SK-N-DZ (cell line): ENCODE results near the gene HORMAD2. TPM values are rescaled to one million over a fixed set of nuclear protein-coding genes. Genes with fewer than 3 reads are reported as not detected.

Experiments used
- DNase-seq: peaks from one replicate; pipeline ENCODE4 v3.0.0-alpha.2; 2015; ENCODE audit warnings: low spot score
- polyA plus RNA-seq, 2 experiments: library from polyadenylated mRNA; depleted of rRNA; stranded (reverse); fragments of >200 nt; gene quantifications; 2 replicates each; pipeline ENCODE4 v1.2.3, GENCODE V29; 2014

HORMAD2 gene, protein sequence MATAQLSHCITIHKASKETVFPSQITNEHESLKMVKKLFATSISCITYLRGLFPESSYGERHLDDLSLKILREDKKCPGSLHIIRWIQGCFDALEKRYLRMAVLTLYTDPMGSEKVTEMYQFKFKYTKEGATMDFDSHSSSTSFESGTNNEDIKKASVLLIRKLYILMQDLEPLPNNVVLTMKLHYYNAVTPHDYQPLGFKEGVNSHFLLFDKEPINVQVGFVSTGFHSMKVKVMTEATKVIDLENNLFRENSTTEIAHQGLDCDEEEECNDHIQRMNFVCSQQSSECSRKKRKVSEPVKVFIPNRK
- polyA plus RNA-seq (2014; cell fraction: cytosol; rRNA removed), result not detected in 2 replicates
- polyA plus RNA-seq (2014; cell fraction: nucleus; rRNA removed), result not detected in 2 replicates

DNA sequence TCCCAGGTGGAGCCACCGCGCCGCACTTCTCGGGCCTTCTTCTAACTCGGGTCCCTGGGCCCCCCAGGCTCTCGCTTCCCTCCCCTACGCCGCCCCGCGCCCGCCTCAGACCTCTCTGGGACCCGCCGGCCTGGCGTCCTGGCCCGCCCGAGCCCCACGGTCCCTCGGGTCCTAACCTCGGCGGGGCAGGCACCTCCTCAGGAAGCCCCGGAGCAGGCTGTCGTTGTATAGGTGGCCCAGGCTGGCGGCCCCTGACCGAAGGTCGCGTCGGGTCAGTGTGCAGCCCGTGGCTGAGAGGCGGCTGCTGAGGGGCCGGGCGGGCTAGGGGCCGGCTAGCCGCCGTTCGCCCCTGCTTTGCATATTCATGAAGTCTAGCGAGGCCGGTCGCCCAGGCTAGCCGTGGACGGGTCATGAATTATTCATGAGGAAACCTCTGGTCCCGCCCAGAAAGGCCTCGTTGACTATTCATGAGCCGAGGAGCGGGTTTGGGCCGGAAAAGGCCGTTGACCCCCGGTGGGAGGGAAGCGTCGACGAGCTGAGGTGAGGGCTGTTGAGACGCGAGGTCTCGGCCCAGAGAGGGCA lies at the start of gene HORMAD2:
HORMAD2 (plus strand) TSS at position 513 of the 582 bp plus-strand sequence. CDS start 13,489 bp downstream, outside the sequence.
- DNase-seq, result no peak

DNA sequence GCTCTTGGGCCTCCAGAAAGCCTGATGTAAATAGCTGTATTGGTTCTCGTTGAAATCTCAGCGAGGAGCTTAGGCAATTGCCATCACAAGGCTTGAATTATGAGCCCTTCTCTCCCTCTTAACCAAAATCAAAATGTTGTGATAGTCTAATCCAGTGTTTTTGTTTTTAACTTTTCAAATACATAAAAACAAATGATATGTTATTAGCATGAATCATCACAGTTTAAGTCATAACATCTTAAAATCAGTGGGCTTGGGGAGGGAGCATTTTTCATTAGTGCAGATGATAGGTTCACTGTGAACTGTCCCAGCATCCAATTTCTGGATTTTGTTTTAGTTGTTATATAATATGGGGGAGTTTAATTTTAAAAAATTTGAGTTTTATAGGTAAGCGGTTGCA lies 48.9 kb upstream of the HORMAD2 start:
- DNase-seq, result no peak

DNA sequence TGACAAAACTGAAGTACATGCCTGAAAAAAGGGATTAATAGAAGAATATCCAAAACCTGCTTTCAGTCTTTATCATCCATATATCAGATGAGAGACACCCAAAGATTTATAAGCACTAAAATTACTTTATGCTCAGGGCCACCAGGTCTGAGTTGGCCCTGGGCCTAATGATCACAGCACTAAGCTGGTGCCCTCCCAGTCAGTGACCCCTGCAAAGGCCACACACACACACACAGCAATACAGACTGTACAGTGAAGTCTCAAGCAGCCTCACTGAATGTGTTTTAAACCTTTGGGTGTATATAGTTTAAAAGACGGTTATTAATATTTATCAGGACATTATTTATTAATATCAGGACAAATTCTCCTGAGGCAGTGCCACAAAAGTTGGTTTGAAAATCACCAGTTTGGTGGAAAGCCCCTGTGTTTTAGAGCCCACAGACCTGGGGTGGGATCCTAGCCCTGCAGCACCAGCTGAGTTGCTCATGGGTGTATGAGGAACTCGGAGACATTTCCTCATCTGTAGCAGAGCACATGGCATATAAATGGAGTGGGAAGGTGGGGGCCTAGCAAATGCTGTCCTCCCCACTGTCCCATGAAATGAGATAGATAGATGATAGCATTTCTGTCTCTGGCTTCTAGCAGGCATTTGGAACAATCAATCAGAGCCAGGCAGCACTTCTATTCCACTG lies 48.4 kb upstream of the HORMAD2 start:
- no peak for DNase-seq

DNA sequence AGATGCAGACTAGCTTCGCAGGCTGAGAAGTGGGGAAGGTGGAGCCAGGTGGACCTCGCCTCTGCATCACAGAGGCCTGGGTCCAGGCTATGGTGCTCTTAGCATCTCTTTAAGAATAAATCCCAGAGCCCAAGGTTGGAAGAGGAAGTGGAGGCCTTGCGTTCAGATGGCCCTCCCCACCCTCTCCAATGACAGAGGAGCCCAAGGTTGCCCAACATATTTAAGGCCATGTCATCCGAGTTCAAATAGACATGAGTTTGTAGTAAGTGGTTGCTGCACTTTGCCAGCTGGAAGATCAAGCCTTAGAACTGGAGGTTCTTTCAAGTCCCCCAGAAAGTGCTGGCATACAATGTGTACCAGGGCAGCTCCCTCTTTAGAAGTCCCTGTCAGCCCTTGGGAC lies 47.1 kb upstream of the HORMAD2 start:
- no peak for DNase-seq

DNA sequence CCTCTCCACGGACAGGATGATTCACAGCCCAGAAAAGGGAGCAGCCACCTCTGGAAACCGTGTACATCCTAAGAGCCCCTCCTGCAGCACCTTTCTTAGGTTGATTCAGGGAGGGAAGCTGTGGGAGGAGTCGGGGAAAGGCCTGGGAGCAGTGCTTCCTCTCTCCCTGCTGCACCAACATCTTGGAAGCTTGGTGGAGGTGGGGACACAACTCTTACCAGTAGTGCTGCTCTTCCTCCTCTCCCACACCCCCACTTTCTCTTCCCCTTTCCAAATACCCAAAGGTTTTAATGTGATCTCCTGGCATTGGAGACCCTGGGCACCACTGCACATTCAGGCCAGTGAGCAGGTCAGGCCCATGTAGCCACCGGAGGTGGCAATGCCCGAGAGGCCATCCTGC lies 46.4 kb upstream of the HORMAD2 start:
- no peak for DNase-seq

DNA sequence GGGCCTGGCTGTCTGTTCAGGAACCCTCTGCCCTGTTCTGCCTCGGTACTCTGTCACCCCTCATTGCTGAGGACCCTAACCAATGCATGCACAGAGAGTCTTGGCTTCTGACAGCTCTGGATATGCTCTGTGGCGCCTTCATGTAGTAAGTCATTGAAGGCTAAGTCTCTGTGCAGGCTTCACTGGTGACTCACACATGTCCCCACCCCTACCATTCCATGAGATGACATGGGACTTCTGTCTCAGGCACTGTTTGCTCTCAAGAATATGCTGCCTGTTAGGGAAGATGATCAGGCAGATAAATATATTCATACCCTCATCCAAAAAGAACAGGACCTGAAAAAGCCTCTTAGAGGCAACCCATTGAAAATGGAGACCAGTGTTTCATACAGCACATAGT lies 43.6 kb upstream of the HORMAD2 start:
- no peak for DNase-seq

DNA sequence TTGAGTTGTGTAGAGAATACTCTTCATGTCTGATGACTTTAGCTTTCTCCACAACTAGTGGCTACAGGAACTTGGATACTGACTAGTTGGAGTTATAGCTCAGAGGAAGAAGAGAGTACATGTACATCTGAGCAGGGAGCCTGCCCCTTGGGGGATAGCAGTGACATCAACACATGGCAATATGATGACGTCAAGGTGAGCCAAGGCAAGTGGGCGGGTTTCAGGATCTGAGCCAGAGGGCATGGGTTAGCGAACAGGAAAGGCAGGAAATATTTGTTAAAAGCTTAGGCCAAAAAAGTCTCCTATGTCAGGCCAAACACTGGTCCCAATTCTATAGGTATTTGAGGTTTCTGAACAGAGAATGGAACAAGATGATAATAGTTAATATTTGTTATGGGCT lies 42.0 kb upstream of the HORMAD2 start:
- DNase-seq, result no peak

DNA sequence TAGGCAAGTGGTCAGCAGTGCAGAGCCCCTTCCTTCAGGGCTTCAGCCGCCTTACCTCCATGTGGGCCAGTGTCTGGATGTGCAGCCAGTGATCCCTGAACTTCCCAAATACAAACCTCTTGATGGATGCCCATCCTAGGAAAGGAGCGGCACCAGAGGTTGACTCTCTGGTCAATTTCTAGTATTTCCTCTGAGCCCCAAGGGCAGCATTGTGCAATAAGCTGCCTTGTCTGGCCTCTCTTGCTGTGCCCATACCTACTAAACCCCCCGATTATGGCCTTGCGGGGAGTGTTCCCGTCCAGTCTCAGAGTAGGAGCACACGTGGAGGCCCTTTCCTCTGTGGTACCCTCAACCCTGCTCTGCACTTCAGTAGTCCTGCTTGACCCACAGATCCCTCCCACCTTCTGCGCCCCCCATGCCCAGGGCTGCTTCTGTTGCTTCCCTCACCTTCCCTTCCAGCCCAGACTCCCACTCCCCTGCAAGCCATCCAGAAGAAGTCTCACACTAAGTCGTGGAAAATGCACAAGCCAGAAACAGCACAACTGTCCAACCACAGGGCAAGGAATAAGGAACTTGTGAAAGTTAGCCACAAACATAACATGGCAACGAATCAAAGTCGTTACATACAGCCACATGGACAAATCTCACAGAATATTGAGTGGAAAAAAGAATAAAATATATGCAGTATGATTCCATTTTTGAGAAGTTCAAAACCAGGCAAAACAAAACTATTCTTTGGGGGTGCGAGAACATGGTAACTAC lies 39.6 kb upstream of the HORMAD2 start:
- DNase-seq, result no peak

DNA sequence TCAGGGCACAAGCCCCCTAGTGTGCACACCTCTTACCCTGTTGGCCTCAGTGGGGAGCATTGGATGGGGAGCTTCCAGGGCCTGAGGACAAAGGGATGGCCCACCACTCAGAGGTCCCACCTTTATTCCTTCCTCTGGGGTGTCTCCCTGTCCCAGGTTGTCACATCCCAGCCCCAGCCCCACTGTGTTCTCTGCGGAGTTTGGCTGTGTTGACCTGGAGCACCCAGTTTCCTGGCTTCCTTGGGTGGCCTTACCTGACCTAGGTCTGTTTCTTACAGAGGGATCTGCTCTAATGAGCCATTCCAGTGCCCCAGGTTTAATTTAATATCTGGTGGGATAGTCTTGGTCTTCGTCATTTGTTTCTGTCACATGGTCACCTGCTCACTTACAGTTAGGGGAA lies 38.8 kb upstream of the HORMAD2 start:
- DNase-seq, result no peak

DNA sequence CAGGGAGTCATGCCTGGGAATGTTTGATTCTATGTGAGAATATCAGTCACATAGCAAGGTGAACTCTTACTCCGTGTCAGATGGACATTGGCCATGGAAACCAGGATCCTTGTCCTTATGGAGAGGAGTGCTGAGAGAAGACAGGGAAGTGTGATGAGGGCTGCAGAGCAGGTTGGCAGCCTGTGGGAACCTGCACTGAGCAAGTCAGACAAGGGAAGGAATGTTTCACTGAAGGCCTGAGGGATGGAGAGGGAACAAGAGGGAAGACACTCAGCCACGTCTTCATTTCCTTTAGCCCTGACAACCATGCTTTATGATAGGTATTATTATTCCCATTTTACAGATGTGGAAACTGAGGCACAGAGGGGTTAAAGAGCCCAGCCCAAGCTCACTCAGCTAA lies 38.4 kb upstream of the HORMAD2 start:
- no peak for DNase-seq

DNA sequence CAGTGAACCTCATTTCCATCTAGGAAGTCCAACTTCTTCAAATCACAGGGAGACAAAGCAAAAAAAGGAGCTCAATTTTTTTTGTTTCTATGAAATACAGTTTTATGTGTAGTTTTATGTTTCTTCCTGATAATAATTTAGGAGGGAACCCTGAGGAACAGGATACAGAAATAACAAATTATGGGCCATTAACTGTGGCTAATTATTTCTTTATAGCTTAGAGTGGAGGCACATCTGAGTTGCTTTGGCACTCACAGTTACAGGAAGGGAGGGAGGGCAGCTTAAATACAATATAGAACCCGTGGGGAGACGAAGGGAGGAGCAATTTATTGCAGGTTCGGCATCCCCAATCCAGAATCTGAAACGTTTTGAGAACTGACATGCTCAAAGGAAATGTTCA lies 37.1 kb upstream of the HORMAD2 start:
- DNase-seq, result no peak

DNA sequence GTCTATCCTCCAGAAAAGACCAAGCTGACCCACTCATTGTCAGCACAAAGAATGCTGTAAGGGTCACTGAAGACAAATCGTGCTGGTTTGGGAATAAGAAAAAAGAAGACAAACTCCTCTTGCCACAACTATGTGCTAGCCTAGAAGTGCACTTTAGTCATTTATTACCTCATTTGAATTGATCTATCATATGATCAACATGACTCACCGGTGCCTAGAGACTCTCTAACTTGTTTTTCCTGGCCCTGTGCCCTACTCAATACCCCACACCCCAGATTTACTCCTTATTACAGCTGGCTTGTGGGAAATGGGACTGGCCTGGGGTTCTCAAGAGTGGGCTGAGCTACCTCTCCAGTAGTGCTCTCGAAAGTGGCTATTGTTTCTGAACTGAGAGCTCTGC lies 35.9 kb upstream of the HORMAD2 start:
- DNase-seq, result no peak

DNA sequence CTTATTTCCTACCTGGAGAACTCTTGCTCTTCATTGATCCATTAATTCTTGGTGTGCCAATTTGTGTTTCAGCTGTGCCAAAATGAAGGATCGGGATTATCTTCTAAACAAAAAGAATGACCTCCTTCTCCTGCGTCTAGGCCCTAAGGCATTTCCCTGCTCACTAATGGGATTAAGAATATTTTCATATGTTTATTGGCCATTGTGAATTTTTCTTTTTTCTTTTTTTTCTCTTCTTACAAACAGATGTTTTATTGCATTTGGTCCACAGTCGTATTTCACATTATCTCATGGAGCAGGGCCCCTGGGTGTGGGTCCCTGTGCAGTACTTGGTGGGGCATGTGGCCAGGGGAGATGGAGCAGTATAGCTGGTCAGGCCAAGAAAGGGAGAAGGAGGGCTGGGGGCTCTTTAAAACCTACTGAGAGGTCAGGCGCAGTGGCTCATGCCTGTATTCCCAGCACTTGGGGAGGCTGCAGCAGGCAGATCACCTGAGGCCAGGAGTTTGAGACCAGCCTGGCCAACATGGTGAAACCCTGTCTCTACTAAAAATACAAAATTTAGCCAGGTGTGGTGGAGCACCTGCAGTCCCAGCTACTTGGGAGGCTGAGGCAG lies 35.3 kb upstream of the HORMAD2 start:
- DNase-seq, result no peak

DNA sequence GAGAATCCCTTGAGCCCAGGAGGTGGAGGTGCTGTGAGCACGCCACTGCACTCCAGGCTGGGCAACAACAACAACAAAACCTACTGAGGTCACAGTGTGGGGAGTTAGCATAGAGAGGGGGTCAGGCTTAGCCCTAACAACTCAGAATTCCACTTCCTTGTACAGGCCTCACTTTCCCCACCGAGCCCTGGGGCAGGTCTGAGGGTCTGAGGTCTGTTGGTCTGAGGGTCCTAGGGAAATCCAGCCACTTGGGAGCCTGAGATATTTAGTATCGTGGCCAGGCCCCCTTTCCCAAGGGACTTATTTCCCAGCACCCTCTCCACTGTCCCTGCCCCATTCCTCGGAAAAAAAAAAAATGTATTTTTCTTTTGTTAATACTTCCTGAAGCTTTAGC lies 34.8 kb upstream of the HORMAD2 start:
- DNase-seq, result no peak

DNA sequence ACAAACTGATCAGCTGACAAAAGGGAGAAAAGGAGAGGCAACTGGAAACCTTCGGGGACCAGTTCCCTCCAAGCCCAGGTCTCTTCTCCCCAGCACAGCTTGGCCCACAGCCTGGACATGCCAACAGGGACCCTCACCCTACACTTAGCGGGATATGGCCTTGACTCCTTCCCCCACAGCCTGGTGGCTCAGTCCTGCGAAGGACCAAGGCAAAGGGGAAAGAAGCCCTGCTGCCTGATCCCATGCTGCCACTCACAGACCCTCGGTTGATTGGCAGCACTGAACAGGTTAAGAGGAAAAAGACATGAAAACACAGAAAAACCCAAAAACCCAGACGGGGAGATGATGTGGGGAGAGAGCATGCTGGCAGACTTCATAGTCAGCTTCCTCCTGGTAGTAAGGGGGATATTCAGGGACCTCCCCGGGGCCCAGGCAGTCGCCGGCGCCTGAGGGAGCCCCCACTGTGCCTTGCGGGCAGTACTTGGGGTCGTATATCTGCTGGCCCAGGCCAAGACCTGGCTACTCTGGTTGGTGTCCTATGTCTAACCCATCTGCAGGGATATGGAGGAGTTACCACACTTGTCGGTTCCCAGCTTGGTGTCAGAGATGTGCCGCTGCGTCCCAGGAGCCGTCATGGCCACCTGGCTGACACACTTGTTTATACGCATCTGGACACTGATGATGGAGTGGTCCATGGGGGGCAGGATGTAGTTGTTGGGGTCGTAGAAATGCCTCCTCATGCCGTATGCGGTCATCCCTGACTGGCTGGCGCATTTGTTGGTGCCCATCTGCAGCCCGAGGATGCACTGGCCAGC lies 34.2 kb upstream of the HORMAD2 start:
- DNase-seq, result no peak

DNA sequence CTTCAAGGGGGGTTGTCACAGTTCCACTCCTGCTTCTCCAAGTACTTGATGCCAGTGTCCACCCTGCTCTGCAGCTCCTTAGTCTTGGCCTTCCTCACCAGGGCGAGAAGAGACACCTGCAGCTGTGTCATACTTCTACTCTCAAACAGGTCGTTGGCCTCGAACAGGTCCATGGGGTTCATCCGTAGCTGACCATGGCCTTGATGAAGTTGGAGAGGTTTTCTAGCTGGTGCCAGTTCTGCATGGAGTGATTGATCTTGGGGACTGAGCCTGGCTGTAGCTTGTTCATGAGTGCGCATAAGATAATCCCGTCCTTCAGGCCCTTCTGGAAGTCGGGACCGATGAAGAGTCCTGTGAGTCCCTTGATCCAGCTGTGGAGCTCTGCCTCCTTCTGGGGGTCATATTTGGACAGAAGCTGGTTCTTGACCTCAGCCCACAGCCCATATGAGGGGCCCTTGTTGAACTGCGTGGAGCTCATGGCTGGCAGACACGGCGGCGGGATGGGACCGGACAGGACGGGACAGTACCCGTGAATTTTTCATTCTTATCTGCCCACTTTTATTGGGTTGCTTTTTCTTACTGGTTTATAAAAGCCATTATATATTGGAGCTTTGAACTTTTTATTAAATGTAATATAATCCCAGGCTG lies 33.4 kb upstream of the HORMAD2 start:
- no peak for DNase-seq

DNA sequence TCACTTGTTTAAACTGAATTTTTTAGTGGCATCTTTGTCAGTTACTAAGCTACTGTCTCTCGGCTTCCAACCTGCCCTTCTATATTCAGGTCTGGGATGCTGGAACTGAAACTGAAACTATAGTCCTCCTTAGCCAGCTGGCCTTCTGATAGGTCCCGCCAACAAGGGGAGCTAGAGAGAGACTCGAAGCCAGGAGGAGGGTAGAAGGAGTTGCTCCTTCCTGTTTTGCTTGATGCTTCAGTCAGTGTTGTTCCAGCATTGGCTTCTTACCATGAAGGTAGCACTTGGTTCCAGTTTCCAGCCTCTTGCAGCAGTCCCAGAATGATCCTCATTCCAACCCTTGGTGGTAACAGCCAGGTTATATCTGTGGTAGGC lies 32.9 kb upstream of the HORMAD2 start:
- no peak for DNase-seq

DNA sequence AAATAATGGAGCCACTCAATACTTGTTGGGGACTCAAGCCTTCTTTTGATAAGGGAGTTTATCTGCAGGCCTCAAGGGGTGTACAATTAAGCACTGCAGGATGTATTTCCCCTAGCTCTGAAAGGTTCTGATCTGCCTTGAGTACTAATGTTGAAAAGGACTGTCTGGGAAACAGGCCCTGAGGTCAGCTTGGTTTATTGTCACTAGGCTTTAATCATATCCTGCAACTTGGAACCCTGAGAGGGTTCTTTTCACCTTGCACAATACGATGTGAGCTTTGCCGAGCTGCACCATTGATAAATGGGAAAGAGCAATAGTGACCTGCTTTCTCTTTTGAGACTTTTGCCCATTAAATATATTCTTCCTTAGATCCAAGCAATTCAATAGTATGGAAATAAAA lies 31.6 kb upstream of the HORMAD2 start:
- DNase-seq, result no peak

DNA sequence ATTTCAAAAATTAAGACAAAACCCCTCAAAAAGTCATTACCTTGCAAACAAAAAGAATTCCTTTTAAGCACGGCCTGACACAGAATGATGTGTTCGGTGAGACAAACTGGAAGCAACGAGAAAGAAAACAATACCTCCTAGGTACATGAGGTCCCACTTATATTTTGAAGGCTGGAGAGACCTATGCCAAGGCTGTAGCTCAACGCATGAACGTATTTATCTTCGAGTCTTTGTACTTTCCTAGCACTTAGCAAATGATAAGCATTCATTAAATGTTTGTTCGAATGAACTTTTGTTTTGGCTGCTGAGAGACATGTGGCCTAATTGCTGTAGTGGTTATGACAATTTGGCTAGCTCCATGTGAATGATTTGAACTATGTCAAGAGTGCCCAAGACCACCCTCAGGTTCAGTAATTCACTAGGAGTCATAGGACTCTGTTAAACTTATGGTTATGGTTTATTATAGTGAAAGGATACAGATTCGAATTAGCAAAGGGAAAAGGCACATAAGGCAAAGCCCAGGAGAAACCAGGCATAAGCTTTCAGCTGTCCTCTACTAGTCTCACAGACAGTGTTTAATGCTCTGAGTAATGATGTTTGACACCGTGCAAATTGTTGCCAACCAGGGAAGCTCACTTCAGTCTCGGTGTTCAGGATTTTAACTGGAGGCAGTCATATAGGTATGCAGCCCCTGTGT lies 26.0 kb upstream of the HORMAD2 start:
- DNase-seq, result no peak

DNA sequence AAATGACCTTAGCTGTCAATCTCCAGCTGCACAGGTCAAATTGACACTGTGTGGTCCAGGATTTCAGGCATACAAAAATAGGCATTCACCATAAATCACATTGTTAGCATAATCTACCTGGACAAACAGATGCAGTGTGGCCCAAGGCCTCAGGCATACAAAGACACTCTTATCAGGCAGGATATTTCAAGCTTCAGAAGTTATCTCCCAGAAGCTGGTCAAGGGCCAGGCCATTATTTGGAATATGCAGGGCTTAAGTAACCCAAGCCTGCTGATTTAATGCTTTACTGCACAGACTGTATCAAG lies 25.5 kb upstream of the HORMAD2 start:
- DNase-seq, result no peak
